ENCODE measurements around the gene PACRG.

- TF ChIP-seq CTCF (IDR thresholded peaks at IDR 0.05; ENCODE audit: low read depth, low read length, missing input control): no peak
- TF ChIP-seq JUND (IDR thresholded peaks at IDR 0.05): no peak
- TF ChIP-seq HNF4A (conservative IDR thresholded peaks at IDR 0.05): peak; percentile 21 to 42
- no peak for TF ChIP-seq MAX (IDR thresholded peaks at IDR 0.05)
- TF ChIP-seq ATF3 (IDR thresholded peaks at IDR 0.05): no peak
- no peak for TF ChIP-seq YY1 (IDR thresholded peaks at IDR 0.05)
- TF ChIP-seq NR2F2 (IDR thresholded peaks at IDR 0.05): no peak
- TF ChIP-seq REST (IDR thresholded peaks at IDR 0.05): no peak
- TF ChIP-seq ZBTB33 (IDR thresholded peaks at IDR 0.05): no peak
- no peak for TF ChIP-seq GABPA (IDR thresholded peaks at IDR 0.05 in 1 of 2, conservative IDR thresholded peaks at IDR 0.05 in 1 of 2)
Measured at GRCh38 chr6:162854228-162854627, 126.5 kb downstream of the PACRG start.
